Measurements from ENCODE around the gene BRICD5.
"Not testable (repeated sequence)": the region's sequence is repeated elsewhere in the genome, so short reads cannot be mapped to it uniquely, and the experiment has no call there.

The BRICD5 gene

GRCh38 chr16:2210386-2211365 lies at the start of gene BRICD5:
BRICD5 (minus strand) TSS chr16:2210863; CDS start chr16:2210833, 30 bp downstream.
- DNase-seq, result no peak

DNA sequence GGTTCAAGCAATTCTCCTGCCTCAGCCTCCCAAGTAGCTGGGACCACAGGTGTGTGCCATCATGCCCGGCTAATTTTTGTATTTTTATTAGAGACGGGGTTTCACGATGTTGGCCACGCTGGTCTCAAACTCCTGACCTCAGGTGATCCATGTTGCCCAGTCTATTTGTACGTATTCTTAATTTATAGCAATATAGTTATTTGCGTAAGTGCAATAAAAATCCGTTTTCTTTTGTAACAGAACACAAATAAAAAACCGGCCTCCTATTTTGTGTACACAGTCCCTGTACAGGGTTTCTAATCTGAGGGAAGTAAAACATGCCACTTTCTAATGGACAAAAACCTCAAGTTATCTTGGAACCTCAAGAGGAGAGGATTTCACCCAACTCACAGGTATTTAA lies 49.6 kb upstream of the BRICD5 start:
- no peak for DNase-seq

- DNase-seq, result not testable (repeated sequence)
Observed at GRCh38 chr16:2258530-2258929, 47.9 kb upstream of the BRICD5 start.

DNA sequence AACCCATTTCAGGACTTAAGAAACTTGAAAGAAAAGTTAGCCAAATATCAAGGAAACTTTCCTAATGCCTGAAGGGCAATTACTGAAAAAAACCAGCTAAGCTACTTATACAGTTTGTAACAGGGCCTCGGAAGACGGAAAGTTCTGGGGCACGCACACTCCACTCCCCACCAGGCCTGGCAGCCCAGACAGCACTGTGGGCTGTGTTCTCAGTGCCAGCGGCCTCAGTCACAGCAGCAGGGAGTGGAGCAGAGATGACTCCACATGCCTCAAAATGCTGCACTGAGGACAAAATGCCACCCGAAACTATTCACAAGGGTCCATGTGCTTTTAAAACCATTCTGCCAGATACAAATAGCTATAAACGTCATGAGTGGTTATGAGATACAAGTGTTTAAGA lies 47.1 kb upstream of the BRICD5 start:
- no peak for DNase-seq

- no peak for DNase-seq
Observed at GRCh38 chr16:2256531-2257140, 46.0 kb upstream of the BRICD5 start.

DNA sequence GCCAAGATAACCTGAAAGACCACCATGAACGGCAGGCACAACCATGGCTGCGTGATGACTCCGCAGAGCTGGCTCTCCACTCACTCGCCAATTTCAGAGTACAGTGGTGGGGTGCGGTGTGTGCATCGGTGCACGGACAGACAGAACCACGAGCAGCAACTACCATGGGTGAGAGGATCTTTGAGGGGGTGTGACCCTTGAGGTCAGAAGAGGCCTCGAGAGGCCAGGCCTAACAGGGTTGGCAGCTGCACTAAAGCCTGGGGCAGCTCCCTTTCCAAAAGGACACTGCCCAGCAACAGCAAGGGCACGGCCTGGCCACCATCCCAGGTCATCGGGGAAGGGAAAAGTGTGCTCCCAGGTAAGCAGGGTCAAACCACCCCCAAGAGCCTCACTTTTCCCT lies 42.6 kb upstream of the BRICD5 start:
- no peak for DNase-seq

GRCh38 chr16:2252806-2253148 lies 42.1 kb upstream of the BRICD5 start:
- no peak for DNase-seq

DNA sequence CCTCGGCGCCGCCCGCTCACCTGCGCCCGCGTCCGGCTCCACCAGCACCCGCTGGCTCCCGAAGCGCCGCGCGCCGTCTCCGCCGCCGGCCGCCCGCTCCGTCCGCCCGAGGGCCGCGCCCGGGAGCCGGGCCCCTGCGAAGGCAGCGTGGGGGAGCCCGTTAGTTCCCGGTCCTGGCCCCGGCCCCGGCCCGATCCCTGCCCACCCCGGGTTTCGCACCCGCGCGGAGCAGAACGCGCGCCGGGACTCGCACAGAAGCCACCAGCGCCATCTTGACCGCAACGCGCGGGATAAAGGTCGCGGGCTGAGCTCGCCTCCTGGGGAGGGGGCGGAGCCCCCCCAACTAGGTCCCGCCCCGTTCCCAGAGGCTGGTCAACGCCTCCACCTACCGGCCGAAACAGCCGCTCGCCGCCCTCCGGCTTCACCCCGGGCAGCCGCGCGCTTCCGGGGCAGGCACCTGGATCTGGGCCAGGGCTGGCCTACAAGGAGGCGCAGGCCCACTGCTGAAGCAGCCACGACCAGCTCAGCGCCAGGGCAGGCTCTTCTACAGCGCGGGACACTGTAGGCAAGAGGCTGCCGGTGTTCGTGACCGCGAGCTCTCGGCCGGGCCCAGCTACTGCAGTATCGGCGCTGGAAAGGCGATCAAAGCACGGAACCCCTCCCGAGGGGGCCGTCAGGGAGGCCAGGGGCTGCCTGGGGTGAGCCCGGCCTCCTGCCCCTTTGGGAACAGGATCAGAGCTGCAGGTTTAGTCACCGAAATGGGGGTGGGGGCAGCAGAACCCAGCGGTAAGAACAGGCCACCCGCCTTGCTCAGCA lies 40.8 kb upstream of the BRICD5 start, which contains the start of gene ECI1:
TSS of gene ECI1 (minus strand) at position 292 of the 816 bp plus-strand sequence. CDS start at position 271, 21 bp downstream.
- peak; percentile 88 for DNase-seq

GRCh38 chr16:2250652-2251295 lies 40.1 kb upstream of the BRICD5 start:
- DNase-seq, result peak; percentile 22

- DNase-seq, result no peak
Observed at GRCh38 chr16:2246301-2246885, 35.7 kb upstream of the BRICD5 start.

GRCh38 chr16:2244926-2245795 lies 34.5 kb upstream of the BRICD5 start:
- DNase-seq, result no peak

DNA sequence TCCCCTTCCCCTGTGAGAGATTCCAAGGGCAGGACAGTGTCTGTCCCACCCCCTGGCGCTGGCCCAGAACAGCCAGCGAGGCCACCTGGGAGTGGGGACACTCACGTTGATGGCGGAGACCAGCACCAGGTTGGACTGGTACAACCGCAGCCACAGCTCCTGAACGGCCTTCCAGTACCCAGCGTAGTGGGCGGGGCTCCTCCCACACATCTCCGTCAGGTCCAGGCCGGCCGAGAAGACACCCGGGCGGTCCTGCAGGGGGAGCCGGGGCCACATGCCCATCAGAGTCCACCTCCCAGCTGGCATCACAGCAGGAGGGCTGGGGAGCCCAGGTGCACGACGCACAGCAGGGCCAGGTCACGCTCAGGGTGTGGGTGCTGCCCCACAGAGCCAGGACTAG lies 33.6 kb upstream of the BRICD5 start:
- DNase-seq, result no peak

DNA sequence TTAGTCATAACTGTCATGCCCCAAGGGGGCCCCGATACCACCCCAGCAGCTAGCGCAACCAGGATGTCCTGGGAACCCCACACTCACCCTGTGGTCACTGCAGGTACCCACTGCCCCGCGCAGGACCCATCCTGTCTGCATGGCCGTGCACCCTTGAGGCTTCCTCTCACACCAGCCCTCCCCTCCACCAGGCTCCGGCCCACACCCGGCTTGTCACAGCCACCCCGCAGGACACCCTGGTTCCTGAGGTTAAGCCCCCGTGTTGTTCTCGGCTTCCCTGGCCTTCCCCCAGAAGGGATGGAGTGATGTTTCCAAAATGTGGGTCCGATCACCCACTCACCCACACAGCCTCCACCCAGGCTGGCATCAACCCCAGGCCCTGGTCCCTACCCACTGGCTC lies 33.1 kb upstream of the BRICD5 start:
- no peak for DNase-seq

- DNase-seq, result no peak
Observed at GRCh38 chr16:2243031-2243528, 32.4 kb upstream of the BRICD5 start.

DNA sequence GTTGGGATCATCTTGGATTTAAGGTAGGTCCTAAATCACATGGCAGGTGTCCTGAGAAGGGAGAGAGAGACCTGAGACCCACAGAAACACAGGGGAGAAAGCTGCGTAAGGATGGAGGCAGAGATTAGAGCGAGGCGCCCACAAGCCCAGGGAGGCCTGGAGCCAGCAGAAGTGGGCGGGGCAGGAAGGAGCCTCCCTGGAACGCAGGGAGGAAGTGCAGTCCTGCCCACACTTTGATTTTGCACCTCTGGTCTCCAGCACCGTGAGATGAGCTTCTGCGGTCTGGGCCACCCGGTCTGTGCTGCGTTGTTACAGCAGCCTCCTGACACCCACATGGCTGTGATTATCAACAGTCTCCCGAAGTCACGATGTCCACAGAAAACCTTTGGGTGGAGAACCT lies 31.9 kb upstream of the BRICD5 start:
- DNase-seq, result no peak

DNA sequence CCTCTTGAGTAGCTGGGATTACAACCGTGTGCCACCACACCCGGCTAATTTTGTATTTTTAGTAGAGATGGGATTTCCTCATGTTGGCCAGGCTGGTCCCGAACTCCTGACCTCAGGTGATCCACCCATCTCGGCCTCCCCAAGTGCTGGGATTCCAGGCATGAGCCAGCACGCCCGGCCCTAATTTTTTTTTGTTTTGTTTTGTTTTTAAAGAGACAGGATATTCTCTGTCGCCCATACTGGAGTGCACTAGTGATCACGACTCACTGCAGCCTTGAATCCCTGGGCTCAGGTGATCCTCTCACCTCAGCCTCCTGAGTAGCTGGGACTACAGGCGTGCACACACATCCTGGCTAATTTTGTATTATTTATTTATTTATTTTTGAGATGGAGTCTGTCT lies 29.7 kb upstream of the BRICD5 start:
- DNase-seq, result not testable (repeated sequence)

GRCh38 chr16:2238838-2239675 lies 28.4 kb upstream of the BRICD5 start:
- no peak for DNase-seq

- DNase-seq, result no peak
Observed at GRCh38 chr16:2238150-2238837, 27.6 kb upstream of the BRICD5 start.

GRCh38 chr16:2237493-2238149 lies 27.0 kb upstream of the BRICD5 start:
- DNase-seq, result no peak

Measured in fibroblast of skin of right quadriceps (primary cell).